Uterus (tissue), 2 donors: ENCODE data around the gene IGFL4.

Experiments used
- POLR2A ChIP-seq, 2 donors: fragments of 450-650 bp; IDR thresholded peaks; one replicate each; pipeline ENCODE4 v1.6.1; 2016; ENCODE audit warnings: antibody characterized with exemption in 2 of 2, mild to moderate bottlenecking in 1 of 2, moderate library complexity in 1 of 2
- TF ChIP-seq, protein P1 (sequence below), 4 experiments: fragments of 200-600 bp in 2 of 4; fragments of 450-650 bp in 2 of 4; sonication (generic) in 2 of 4; IDR thresholded peaks; one replicate each; pipeline ENCODE4 v1.5.1; 2016 to 2019; ENCODE audit warnings: antibody characterized with exemption in 4 of 4, mild to moderate bottlenecking in 2 of 4, moderate library complexity in 1 of 4

DNA sequence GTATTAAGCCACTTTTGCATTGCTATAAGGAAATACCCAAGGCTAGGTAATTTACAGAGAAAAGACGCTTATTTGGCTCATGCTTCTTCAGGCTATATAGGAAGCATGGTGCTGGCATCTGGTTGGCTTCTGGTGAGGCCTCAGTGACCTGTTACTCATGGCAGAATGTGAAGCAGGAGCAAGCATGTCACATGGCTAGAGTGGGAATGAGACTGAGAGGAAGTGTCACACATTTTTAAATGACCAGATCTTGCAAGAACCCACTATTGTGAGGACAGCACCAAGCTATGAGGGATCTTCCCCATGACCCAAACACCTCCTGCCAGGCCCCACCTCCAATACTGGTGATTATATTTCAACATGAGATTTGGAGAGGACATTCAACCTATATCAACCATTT lies 25.7 kb upstream of the IGFL4 start:
- TF ChIP-seq, protein P1, sequence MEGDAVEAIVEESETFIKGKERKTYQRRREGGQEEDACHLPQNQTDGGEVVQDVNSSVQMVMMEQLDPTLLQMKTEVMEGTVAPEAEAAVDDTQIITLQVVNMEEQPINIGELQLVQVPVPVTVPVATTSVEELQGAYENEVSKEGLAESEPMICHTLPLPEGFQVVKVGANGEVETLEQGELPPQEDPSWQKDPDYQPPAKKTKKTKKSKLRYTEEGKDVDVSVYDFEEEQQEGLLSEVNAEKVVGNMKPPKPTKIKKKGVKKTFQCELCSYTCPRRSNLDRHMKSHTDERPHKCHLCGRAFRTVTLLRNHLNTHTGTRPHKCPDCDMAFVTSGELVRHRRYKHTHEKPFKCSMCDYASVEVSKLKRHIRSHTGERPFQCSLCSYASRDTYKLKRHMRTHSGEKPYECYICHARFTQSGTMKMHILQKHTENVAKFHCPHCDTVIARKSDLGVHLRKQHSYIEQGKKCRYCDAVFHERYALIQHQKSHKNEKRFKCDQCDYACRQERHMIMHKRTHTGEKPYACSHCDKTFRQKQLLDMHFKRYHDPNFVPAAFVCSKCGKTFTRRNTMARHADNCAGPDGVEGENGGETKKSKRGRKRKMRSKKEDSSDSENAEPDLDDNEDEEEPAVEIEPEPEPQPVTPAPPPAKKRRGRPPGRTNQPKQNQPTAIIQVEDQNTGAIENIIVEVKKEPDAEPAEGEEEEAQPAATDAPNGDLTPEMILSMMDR (IDR thresholded peaks at IDR 0.05): no peak
- no peak for TF ChIP-seq POLR2A (IDR thresholded peaks at IDR 0.05)
